HT-29 (cell line): ENCODE data around the gene CCM2. TPM values are rescaled to one million over a fixed set of nuclear protein-coding genes. Genes with fewer than 3 reads are reported as not detected.

Source experiments
- DNase-seq: peaks from one replicate; pipeline ENCODE4 v3.0.0-alpha.2; 2015; ENCODE audit warnings: low spot score
- total RNA-seq: library from RNA; depleted of rRNA; stranded (reverse); fragments of >200 nt; shearing (Covaris generic); gene quantifications from 2 replicates; pipeline ENCODE4 v1.2.3, GENCODE V29; 2014

The CCM2 gene
- total RNA-seq, 1 experiment from 2014 or later = 90.2 TPM

GRCh38 chr7:45065031-45065995 is 65.3 kb downstream of the CCM2 start:
- DNase-seq = no peak

GRCh38 chr7:45066409-45066808 is 66.4 kb downstream of the CCM2 start:
- no peak for DNase-seq

GRCh38 chr7:45067582-45067981 is 67.6 kb downstream of the CCM2 start:
- DNase-seq = no peak

- DNase-seq = no peak
These were observed 68.4 kb downstream of the CCM2 start for GRCh38 chr7:45068236-45069023.

DNA sequence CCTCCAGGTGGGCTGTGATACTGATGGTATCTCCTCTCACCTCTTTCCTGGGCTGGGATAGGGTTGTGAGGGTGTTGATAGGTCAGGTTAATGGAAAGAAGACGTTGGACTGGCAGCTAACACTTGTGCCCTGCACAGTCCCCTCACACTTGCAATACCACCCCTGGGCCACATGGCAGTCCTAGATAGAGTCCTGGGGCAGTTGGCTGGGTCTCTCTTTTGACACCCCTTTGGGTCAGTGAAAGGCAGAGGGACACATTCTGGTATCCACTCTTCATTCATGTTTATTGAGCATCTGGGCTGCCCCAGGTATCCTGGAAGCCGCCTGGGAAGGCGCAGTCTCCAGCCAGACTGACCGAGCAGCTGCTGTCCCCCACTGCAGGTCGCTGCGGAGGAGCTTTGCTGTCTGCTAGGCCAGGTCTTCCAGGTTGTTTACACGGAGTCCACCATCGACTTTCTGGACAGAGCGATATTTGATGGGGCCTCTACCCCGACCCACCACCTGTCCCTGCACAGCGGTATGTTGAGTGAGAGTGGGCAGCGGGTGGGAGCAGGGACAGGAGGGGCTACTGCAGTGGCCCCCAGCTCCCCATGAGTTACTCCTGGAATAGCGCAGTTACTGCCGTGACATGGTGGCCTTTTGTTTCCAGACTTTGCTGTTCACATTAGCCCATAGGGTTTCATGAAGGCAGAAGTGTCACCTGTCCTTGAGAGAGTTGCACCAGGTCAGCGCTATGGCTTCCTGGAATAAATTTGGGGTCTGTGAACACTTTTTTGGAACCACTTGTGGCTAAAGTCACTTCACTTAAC is 69.6 kb downstream of the CCM2 start:
- no peak for DNase-seq

GRCh38 chr7:45070254-45070642 is 70.2 kb downstream of the CCM2 start:
- DNase-seq = no peak

- no peak for DNase-seq
These were observed 71.5 kb downstream of the CCM2 start for GRCh38 chr7:45071528-45071927.

GRCh38 chr7:45072131-45073030 is 72.4 kb downstream of the CCM2 start:
- no peak for DNase-seq

DNA sequence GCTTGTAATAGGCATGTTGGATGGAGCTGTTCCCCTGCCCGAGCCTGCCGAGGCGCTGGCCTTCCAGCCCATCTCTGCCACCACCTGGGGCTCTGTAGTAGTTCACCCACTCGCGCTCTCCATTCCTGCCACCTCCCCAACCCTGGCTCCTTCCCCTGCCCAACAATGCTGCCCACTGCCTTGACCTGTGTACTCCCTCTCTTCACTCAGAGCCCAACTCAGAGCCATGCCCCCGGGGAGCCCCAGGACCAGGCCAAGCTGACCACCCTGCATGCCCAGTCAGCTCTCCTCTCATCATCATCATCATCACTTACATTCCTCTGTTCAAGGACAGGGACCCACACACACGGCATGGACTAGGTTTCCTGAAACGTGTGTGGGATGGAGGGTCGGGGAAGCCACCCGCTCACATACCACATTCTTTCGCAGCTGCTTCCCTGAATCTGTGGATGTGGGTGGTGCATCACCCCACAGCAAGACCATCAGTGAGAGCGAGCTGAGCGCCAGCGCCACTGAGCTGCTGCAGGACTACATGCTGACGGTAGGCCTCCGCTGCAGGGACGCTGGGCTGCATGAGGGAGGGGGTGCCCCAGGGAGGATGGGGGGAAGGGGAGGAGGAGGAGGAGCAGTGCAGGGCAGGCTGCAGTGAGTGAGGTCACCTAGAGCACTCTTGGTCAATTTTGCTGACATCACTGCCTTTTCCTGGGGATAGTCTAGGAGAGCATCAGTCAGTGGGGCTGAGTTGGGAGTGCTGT is 73.2 kb downstream of the CCM2 start:
- DNase-seq = no peak

DNA sequence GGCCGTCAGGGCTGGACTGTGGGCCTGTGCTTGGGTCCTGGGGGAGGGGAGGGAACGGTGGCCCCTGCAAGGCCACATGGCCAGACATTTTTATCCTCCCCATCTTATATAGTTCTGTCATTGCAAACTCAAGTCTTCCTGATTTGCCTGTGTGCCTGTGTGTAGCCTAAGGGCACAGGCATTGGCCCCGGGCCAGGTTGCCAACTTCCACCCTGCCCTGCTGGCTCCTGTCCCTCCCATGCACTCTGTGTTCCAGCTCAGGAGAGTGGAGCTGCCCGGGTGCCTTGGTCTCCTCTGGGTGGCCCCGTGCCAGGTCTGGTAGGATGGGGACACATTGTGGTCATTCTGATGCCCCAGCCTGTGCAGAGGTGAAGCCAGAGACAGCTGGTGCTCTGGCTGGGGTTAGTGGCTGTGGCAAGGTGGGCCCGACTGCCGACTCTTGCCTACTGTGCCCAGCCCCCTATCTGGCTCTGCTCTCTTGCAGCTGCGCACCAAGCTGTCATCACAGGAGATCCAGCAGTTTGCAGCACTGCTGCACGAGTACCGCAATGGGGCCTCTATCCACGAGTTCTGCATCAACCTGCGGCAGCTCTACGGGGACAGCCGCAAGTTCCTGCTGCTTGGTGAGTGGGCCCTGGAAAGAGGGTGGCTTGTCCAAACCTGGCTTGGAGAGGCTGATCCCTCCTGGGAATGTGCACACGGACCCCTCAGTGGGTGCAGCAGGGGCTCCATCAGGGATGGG is 74.0 kb downstream of the CCM2 start:
- no peak for DNase-seq

- no peak for DNase-seq
These were observed 74.7 kb downstream of the CCM2 start for GRCh38 chr7:45074528-45075354.

DNA sequence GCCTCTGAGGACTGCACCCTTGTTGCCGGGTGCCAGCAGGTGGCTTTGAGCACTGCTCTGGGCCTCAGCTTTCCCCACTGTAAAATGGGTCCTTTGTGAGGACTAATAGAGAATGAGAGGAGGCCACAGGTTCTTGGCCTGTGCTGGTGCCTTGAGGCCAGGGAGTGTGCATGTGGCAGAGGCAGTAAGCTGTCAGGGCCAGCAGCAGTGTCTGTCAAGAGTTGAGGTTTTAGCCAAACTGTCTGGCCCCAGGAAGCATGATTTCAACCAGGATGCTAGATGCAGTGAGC is 75.3 kb downstream of the CCM2 start:
- no peak for DNase-seq

DNA sequence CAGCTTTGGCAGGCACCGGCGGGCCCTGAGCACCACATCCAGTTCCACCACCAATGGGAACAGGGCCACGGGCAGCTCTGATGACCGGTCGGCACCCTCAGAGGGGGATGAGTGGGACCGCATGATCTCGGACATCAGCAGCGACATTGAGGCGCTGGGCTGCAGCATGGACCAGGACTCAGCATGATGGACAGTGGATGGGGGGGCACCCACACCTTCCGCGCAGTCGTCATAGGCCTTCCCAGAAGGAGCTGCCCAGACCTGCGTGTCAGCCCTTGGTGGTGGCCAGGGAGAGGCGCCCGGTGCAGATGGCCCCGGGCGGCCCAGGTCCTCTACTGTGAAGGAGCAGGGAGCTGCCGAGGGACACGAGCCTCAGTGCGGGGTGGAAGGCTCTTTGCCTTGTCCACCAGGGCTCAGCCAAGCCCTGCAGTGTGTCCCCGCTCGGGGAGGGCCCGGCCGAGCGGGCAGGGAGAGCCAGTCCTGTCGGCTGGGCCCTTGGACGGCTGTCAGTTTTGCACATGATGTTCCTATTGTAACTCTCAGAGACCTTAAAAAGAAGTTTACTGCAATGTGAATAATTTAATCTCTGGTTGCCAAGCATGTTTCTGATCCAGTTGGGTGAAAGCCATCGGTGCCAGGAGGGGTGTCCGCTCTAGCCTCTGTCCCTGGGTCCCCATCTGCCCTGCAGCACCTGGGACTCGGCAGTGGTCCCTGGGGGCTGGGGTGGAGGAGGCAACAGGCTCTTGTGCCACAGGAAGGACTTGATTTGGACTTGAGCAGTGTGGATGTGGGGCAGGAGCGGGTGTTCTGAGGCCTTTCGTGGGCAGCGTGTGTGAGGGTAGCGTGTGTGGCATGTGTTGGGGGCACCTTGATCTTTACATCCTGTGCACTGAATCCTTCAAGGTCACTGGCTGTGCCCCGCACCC is 76.1 kb downstream of the CCM2 start:
- DNase-seq = no peak

GRCh38 chr7:45076946-45077345 is 76.9 kb downstream of the CCM2 start:
- no peak for DNase-seq

DNA sequence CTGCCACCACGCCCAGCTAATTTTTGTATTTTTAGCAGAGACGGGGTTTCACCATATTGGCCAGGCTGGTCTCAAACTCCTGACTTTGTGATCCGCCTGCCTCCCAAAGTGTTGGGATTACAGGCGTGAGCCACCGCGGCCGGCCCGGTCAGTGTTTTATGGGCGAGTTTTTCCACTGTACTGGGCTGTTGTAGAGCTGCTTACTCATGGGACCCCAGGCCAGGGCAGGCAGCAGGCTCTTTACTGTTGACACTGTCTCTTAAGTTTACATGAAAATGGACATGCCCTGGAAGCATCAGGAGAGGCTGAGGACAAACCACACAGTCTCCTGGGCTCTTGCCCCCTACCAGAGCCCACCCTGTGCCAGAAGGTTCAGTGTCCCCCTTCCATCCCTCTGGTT is 77.6 kb downstream of the CCM2 start:
- DNase-seq = no peak

GRCh38 chr7:45078125-45078681 is 78.2 kb downstream of the CCM2 start:
- DNase-seq = no peak
